IPS-20b (cell line): ENCODE results near the gene MATCAP1.

Source experiments
- H3K27ac ChIP-seq: one replicate; pipeline ENCODE4 v1.5.1; 2013; ENCODE audit warnings: low read length
- H3K27me3 ChIP-seq: 2 replicates; pipeline ENCODE4 v1.6.1; 2013; ENCODE audit warnings: mild to moderate bottlenecking, low read length, inconsistent platforms; ENCODE audit not compliant: insufficient read depth
- H3K36me3 ChIP-seq: 2 replicates; pipeline ENCODE4 v1.6.1; 2013; ENCODE audit warnings: low read depth, mild to moderate bottlenecking, inconsistent platforms, low read length, moderate library complexity; ENCODE audit not compliant: insufficient read depth
- H3K4me1 ChIP-seq: 2 replicates; pipeline ENCODE4 v1.6.1; 2013; ENCODE audit warnings: mild to moderate bottlenecking, control low read depth, inconsistent platforms, low read length, moderate library complexity; ENCODE audit not compliant: insufficient read depth
- H3K4me3 ChIP-seq: 2 replicates; pipeline ENCODE4 v1.5.1; 2013; ENCODE audit warnings: mild to moderate bottlenecking, low read length, inconsistent platforms
- H3K9ac ChIP-seq: 2 replicates; pipeline ENCODE4 v1.6.1; 2013; ENCODE audit warnings: low read depth, mild to moderate bottlenecking, inconsistent platforms, low read length, moderate library complexity
- H3K9me3 ChIP-seq: 2 replicates; pipeline ENCODE4 v1.6.1; 2013; ENCODE audit warnings: mild to moderate bottlenecking, low read depth, low read length, inconsistent platforms; ENCODE audit not compliant: insufficient read depth

Gene MATCAP1

GRCh38 chr16:67216612-67217490, 33.1 kb upstream of the MATCAP1 start:
- H3K4me1 ChIP-seq, result no peaks in the 10 kb centered on the region
- no peaks in the 10 kb centered on the region for H3K36me3 ChIP-seq
- no peak overlapping the region for H3K4me3 ChIP-seq
- peaks cover 36% of the 10 kb centered on the region for H3K27me3 ChIP-seq
- no peak overlapping the region for H3K27ac ChIP-seq
- H3K9ac ChIP-seq, result no peak overlapping the region
- H3K9me3 ChIP-seq, result no peaks in the 10 kb centered on the region

- Histone ChIP-seq H3K27ac (no peak overlapping the region), H3K4me1 (no peaks in the 10 kb centered on the region), H3K4me3 (no peak overlapping the region), H3K27me3 (peaks cover 42% of the 10 kb centered on the region), H3K9me3 (no peaks in the 10 kb centered on the region), H3K9ac (no peak overlapping the region), H3K36me3 (no peaks in the 10 kb centered on the region)
Measured at GRCh38 chr16:67215706-67216105, 31.9 kb upstream of the MATCAP1 start.

- Histone ChIP-seq H3K9ac (no peak overlapping the region), H3K4me3 (no peak overlapping the region), H3K27me3 (peaks cover 42% of the 10 kb centered on the region), H3K9me3 (no peaks in the 10 kb centered on the region), H3K36me3 (no peaks in the 10 kb centered on the region), H3K27ac (no peak overlapping the region), H3K4me1 (no peaks in the 10 kb centered on the region)
Measured at GRCh38 chr16:67213197-67214019, 29.6 kb upstream of the MATCAP1 start.

- Histone ChIP-seq H3K4me3 (no peak overlapping the region), H3K27ac (no peak overlapping the region), H3K9ac (no peak overlapping the region)
Measured at GRCh38 chr16:67212766-67213165, 29.0 kb upstream of the MATCAP1 start.

GRCh38 chr16:67211674-67212073, 27.9 kb upstream of the MATCAP1 start:
- H3K27me3 ChIP-seq, result peaks cover 32% of the 10 kb centered on the region
- H3K27ac ChIP-seq, result no peak overlapping the region
- no peak overlapping the region for H3K4me3 ChIP-seq
- H3K4me1 ChIP-seq, result no peaks in the 10 kb centered on the region; the same call in 1 of the 2 replicates
- H3K9me3 ChIP-seq, result no peaks in the 10 kb centered on the region
- no peak overlapping the region for H3K9ac ChIP-seq
- no peaks in the 10 kb centered on the region for H3K36me3 ChIP-seq

More at GRCh38 chr16:67212766-67213165, 29.0 kb upstream of the MATCAP1 start:
- Histone ChIP-seq H3K36me3 (no peaks in the 10 kb centered on the region), H3K27me3 (peaks cover 42% of the 10 kb centered on the region), H3K4me1 (no peaks in the 10 kb centered on the region), H3K9me3 (no peaks in the 10 kb centered on the region)

GRCh38 chr16:67210069-67210937, 26.5 kb upstream of the MATCAP1 start:
- H3K9ac ChIP-seq, result no peak overlapping the region
- no peak overlapping the region for H3K4me3 ChIP-seq
- H3K36me3 ChIP-seq, result no peaks in the 10 kb centered on the region
- H3K4me1 ChIP-seq, result no peaks in the 10 kb centered on the region; the same call in 1 of the 2 replicates
- H3K9me3 ChIP-seq, result no peaks in the 10 kb centered on the region
- H3K27me3 ChIP-seq, result peaks cover 22% of the 10 kb centered on the region
- H3K27ac ChIP-seq, result no peak overlapping the region

GRCh38 chr16:67209565-67209964, 25.8 kb upstream of the MATCAP1 start:
- no peaks in the 10 kb centered on the region; the same call in 1 of the 2 replicates for H3K4me1 ChIP-seq
- no peak overlapping the region for H3K9ac ChIP-seq

GRCh38 chr16:67208154-67208896, 24.6 kb upstream of the MATCAP1 start:
- Histone ChIP-seq H3K36me3 (no peaks in the 10 kb centered on the region), H3K9ac (no peak overlapping the region; the same call in 1 of the 2 replicates), H3K4me3 (no peak overlapping the region), H3K4me1 (no peaks in the 10 kb centered on the region; the same call in 1 of the 2 replicates), H3K9me3 (no peaks in the 10 kb centered on the region), H3K27ac (no peak overlapping the region), H3K27me3 (peaks cover 15% of the 10 kb centered on the region)

More at GRCh38 chr16:67209565-67209964, 25.8 kb upstream of the MATCAP1 start:
- Histone ChIP-seq H3K9me3 (no peaks in the 10 kb centered on the region), H3K4me3 (no peak overlapping the region), H3K36me3 (no peaks in the 10 kb centered on the region), H3K27ac (no peak overlapping the region), H3K27me3 (peaks cover 16% of the 10 kb centered on the region)

GRCh38 chr16:67207249-67208091, 23.7 kb upstream of the MATCAP1 start:
- no peak overlapping the region for H3K4me3 ChIP-seq
- H3K27me3 ChIP-seq, result peaks cover 9% of the 10 kb centered on the region
- no peak overlapping the region; the same call in 1 of the 2 replicates for H3K9ac ChIP-seq

GRCh38 chr16:67206838-67207248, 23.1 kb upstream of the MATCAP1 start:
- Histone ChIP-seq H3K36me3 (no peaks in the 10 kb centered on the region), H3K4me3 (no peak overlapping the region), H3K4me1 (no peaks in the 10 kb centered on the region; the same call in 1 of the 2 replicates), H3K27ac (no peak overlapping the region), H3K9ac (no peak overlapping the region), H3K27me3 (peaks cover 5% of the 10 kb centered on the region; the same call in 1 of the 2 replicates), H3K9me3 (no peaks in the 10 kb centered on the region)

More at GRCh38 chr16:67207249-67208091, 23.7 kb upstream of the MATCAP1 start:
- Histone ChIP-seq H3K9me3 (no peaks in the 10 kb centered on the region), H3K36me3 (no peaks in the 10 kb centered on the region), H3K4me1 (no peaks in the 10 kb centered on the region; the same call in 1 of the 2 replicates), H3K27ac (no peak overlapping the region)
